HEK293 (cell line): ENCODE measurements around the gene HINT3.
"Not testable (repeated sequence)": the region's sequence is repeated elsewhere in the genome, so short reads cannot be mapped to it uniquely, and the experiment has no call there.

ENCODE experiments used
- CTCF ChIA-PET: fragments of 350-600 bp; formaldehyde crosslinking; extraction: SDS; loops from one replicate; lab custom pipeline; 2021; ENCODE audit warnings: antibody characterized with exemption; lab: Yijun Ruan, JAX
- POLR2A ChIA-PET: fragments of 300-600 bp; formaldehyde crosslinking; extraction: SDS; loops from one replicate; lab custom pipeline; 2020; ENCODE audit warnings: antibody characterized with exemption, inconsistent platforms; lab: Yijun Ruan, JAX
- H3K27ac ChIP-seq: fragments of 200-500 bp; sonication (Bioruptor generic); 2 replicates; pipeline ENCODE4 v1.5.1; 2014; ENCODE audit warnings: low read depth, low read length, control low read depth, inconsistent platforms; ENCODE audit errors: extremely low read depth
- H3K36me3 ChIP-seq, 2 experiments: fragments of 200-500 bp in 1 of 2; sonication (Bioruptor generic) in 1 of 2; 1 replicate in 1 of 2; 2 replicates in 1 of 2; pipeline ENCODE4 v1.5.1; 2014 to 2017; ENCODE audit warnings: inconsistent platforms in 2 of 2, low read length in 2 of 2; ENCODE audit not compliant: control insufficient read depth in 2 of 2, insufficient read depth in 1 of 2
- H3K4me1 ChIP-seq: fragments of 200-500 bp; sonication (Bioruptor generic); 2 replicates; pipeline ENCODE4 v1.5.1; 2014; ENCODE audit warnings: mild to moderate bottlenecking, low read length, inconsistent platforms; ENCODE audit not compliant: control insufficient read depth, insufficient read depth
- H3K4me3 ChIP-seq: 2 replicates; pipeline ENCODE4 v1.5.1; 2011; ENCODE audit warnings: low read depth, mild to moderate bottlenecking, control low read depth, low read length, moderate library complexity
- H3K9me3 ChIP-seq: fragments of 200-500 bp; sonication (Bioruptor generic); 2 replicates; pipeline ENCODE4 v1.5.1; 2014; ENCODE audit warnings: low read depth, low read length, inconsistent platforms; ENCODE audit not compliant: control insufficient read depth, insufficient read depth
- GFI1B ChIP-seq: fragments of 450-650 bp; formaldehyde crosslinking; IDR thresholded peaks from 2 replicates; pipeline ENCODE4 v1.5.1; 2016; ENCODE audit warnings: missing biosample characterization, missing genetic modification characterization
- GLIS1 ChIP-seq: fragments of 450-650 bp; formaldehyde crosslinking; IDR thresholded peaks from 2 replicates; pipeline ENCODE4 v1.5.1; 2016; ENCODE audit warnings: missing biosample characterization, missing genetic modification characterization
- KLF7 ChIP-seq: fragments of 450-650 bp; formaldehyde crosslinking; IDR thresholded peaks from 2 replicates; pipeline ENCODE4 v1.5.1; 2016; ENCODE audit warnings: missing biosample characterization, missing genetic modification characterization, borderline replicate concordance
- SP7 ChIP-seq: fragments of 450-650 bp; formaldehyde crosslinking; IDR thresholded peaks from 2 replicates; pipeline ENCODE4 v1.5.1; 2016; ENCODE audit warnings: missing biosample characterization, missing genetic modification characterization
- ZNF121 ChIP-seq: fragments of 450-650 bp; formaldehyde crosslinking; IDR thresholded peaks from 2 replicates; pipeline ENCODE4 v1.5.1; 2016; ENCODE audit warnings: missing biosample characterization, missing genetic modification characterization
- ZNF133 ChIP-seq: fragments of 450-650 bp; formaldehyde crosslinking; IDR thresholded peaks from 2 replicates; pipeline ENCODE4 v1.5.1; 2016; ENCODE audit warnings: missing biosample characterization, missing genetic modification characterization
- ZNF146 ChIP-seq: fragments of 450-650 bp; formaldehyde crosslinking; IDR thresholded peaks from 2 replicates; pipeline ENCODE4 v1.5.1; 2016; ENCODE audit warnings: missing biosample characterization, missing genetic modification characterization
- ZNF148 ChIP-seq: fragments of 450-650 bp; formaldehyde crosslinking; IDR thresholded peaks from 2 replicates; pipeline ENCODE4 v1.5.0; 2017; ENCODE audit warnings: missing biosample characterization, missing genetic modification characterization, borderline replicate concordance
- ZNF157 ChIP-seq: fragments of 450-650 bp; formaldehyde crosslinking; IDR thresholded peaks from 2 replicates; pipeline ENCODE4 v1.5.1; 2016; ENCODE audit warnings: missing biosample characterization, missing genetic modification characterization
- ZNF211 ChIP-seq: fragments of 450-650 bp; formaldehyde crosslinking; IDR thresholded peaks from 2 replicates; pipeline ENCODE4 v1.5.1; 2016; ENCODE audit warnings: low read depth, missing biosample characterization, missing genetic modification characterization
- ZNF239 ChIP-seq: fragments of 450-650 bp; formaldehyde crosslinking; IDR thresholded peaks from 2 replicates; pipeline ENCODE4 v1.5.1; 2016; ENCODE audit warnings: missing biosample characterization, missing genetic modification characterization
- ZNF292 ChIP-seq: fragments of 450-650 bp; formaldehyde crosslinking; IDR thresholded peaks from 2 replicates; pipeline ENCODE4 v1.5.1; 2016; ENCODE audit warnings: low read depth, missing biosample characterization, missing genetic modification characterization, borderline replicate concordance
- ZNF335 ChIP-seq: fragments of 450-650 bp; formaldehyde crosslinking; conservative IDR thresholded peaks from 2 replicates; pipeline ENCODE4 v1.5.1; 2016; ENCODE audit warnings: missing biosample characterization, missing genetic modification characterization
- ZNF362 ChIP-seq: fragments of 450-650 bp; formaldehyde crosslinking; IDR thresholded peaks from 2 replicates; pipeline ENCODE4 v1.5.1; 2016; ENCODE audit warnings: missing biosample characterization, missing genetic modification characterization
- ZNF398 ChIP-seq: fragments of 450-650 bp; formaldehyde crosslinking; IDR thresholded peaks from 2 replicates; pipeline ENCODE4 v1.5.1; 2017; ENCODE audit warnings: missing biosample characterization, missing genetic modification characterization
- ZNF404 ChIP-seq: fragments of 450-650 bp; formaldehyde crosslinking; IDR thresholded peaks from 2 replicates; pipeline ENCODE4 v1.5.1; 2017; ENCODE audit warnings: missing biosample characterization, missing genetic modification characterization
- ZNF513 ChIP-seq: fragments of 450-650 bp; IDR thresholded peaks from 2 replicates; pipeline ENCODE4 v1.5.1; 2018; ENCODE audit warnings: missing biosample characterization, missing genetic modification characterization
- ZNF571 ChIP-seq: fragments of 450-650 bp; formaldehyde crosslinking; IDR thresholded peaks from 2 replicates; pipeline ENCODE4 v1.5.0; 2017; ENCODE audit warnings: missing biosample characterization, missing genetic modification characterization
- ZNF621 ChIP-seq: fragments of 450-650 bp; formaldehyde crosslinking; IDR thresholded peaks from 2 replicates; pipeline ENCODE4 v1.5.1; 2017; ENCODE audit warnings: missing biosample characterization, missing genetic modification characterization
- ZNF776 ChIP-seq: fragments of 450-650 bp; formaldehyde crosslinking; IDR thresholded peaks from 2 replicates; pipeline ENCODE4 v1.5.0; 2017; ENCODE audit warnings: missing biosample characterization, missing genetic modification characterization, borderline replicate concordance
- ZNF837 ChIP-seq: fragments of 450-650 bp; formaldehyde crosslinking; IDR thresholded peaks from 2 replicates; pipeline ENCODE4 v1.5.1; 2016; ENCODE audit warnings: missing biosample characterization, missing genetic modification characterization

Gene HINT3

GRCh38 chr6:125970760-125971159 is 14.2 kb downstream of the HINT3 start:
- no peaks in the 10 kb centered on the region for H3K4me1 ChIP-seq
- POLR2A ChIA-PET = interaction anchor here (1.2 kb wide), 1 partner anchor 16 kb away, joined by 5 read pairs; the partner anchor contains the start of gene TRMT11
- TF ChIP-seq ZNF513 (no peak), ZNF211 (no peak), ZNF404 (no peak), ZNF398 (tag by site-specific recombination) (no peak), ZNF146 (tag by site-specific recombination) (no peak), ZNF292 (tag by site-specific recombination) (no peak), ZNF571 (tag by site-specific recombination) (no peak), GLIS1 (no peak), ZNF776 (tag by site-specific recombination) (no peak), KLF7 (tag by site-specific recombination) (no peak), ZNF239 (tag by site-specific recombination) (no peak), GFI1B (tag by site-specific recombination) (no peak), ZNF157 (tag by site-specific recombination) (no peak), ZNF362 (tag by site-specific recombination) (no peak), SP7 (tag by site-specific recombination) (no peak), ZNF837 (tag by site-specific recombination) (no peak), ZNF148 (tag by site-specific recombination) (no peak), ZNF133 (no peak), ZNF621 (tag by site-specific recombination) (no peak), ZNF335 (tag by site-specific recombination) (no peak)
- CTCF ChIA-PET = interaction anchor here (0.8 to 2.2 kb wide), 14 partner anchors 10 to 660 kb away, joined by 3 to 19 read pairs (median 4); partner anchors contain the start of genes HINT3, NCOA7 and TRMT11
- no peaks in the 10 kb centered on the region for H3K9me3 ChIP-seq
- H3K27ac ChIP-seq = no peak overlapping the region
- no peak overlapping the region for H3K4me3 ChIP-seq
- H3K36me3 ChIP-seq = peaks cover 33 to 52% of the 10 kb centered on the region in 2 experiments

GRCh38 chr6:125972478-125972877 is 15.9 kb downstream of the HINT3 start:
- H3K4me3 ChIP-seq, H3K27ac ChIP-seq, H3K4me1 ChIP-seq, POLR2A ChIA-PET, H3K9me3 ChIP-seq: not testable (repeated sequence)
- CTCF ChIA-PET = interaction anchor here (0.6 to 3.6 kb wide), 6 partner anchors 9 to 1119 kb away, joined by 3 to 59 read pairs (median 10); partner anchors contain the start of gene NCOA7
- TF ChIP-seq ZNF121 = peak; percentile 69; the same call in 1 of the 2 replicates
- peaks cover 35 to 50% of the 10 kb centered on the region in 2 experiments for H3K36me3 ChIP-seq
